Measurements from ENCODE around the gene REV1. TPM values are rescaled to one million over a fixed set of nuclear protein-coding genes. Genes with fewer than 3 reads are reported as not detected.
A peak's percentile ranks its signal among the peaks of the same experiment; 100 is the strongest.

Gene REV1
- total RNA-seq, 1 donor from 2014 or later = 24.4 TPM

GRCh38 chr2:99422599-99422998 is 67.2 kb downstream of the REV1 start:
- Histone ChIP-seq H3K27me3 (ENCODE audit: insufficient read depth, low read length) (no peaks in the 10 kb centered on the region), H4K20me1 (ENCODE audit: insufficient read depth, low read length) (peaks cover 9% of the 10 kb centered on the region), H3K9ac (ENCODE audit: low read length) (no peak overlapping the region), H3K4me1 (ENCODE audit: insufficient read depth, low read length) (peaks cover 24% of the 10 kb centered on the region), H3K36me3 (ENCODE audit: insufficient read depth, low read length) (peaks cover 23% of the 10 kb centered on the region), H3K27ac (ENCODE audit: low read depth, low read length) (no peak overlapping the region), H3K4me3 (ENCODE audit: insufficient read depth, low read depth, low read length) (no peak overlapping the region), H2AFZ (ENCODE audit: low read depth, low read length) (no peak overlapping the region), H3K79me2 (ENCODE audit: insufficient read depth, low read length) (peaks cover 2% of the 10 kb centered on the region), H3K4me2 (ENCODE audit: low read length) (no peak overlapping the region), H3K9me3 (ENCODE audit: insufficient read depth, low read depth, low read length) (no peaks in the 10 kb centered on the region)
- Mint-ChIP-seq H3K27me3 (ENCODE audit: low read depth, unreplicated experiment) (no peaks in the 10 kb centered on the region), H3K36me3 (ENCODE audit: low read depth, unreplicated experiment) (peaks cover 13% of the 10 kb centered on the region), H3K4me1 (ENCODE audit: low read depth, unreplicated experiment) (peaks cover 30% of the 10 kb centered on the region), H3K4me3 (ENCODE audit: unreplicated experiment) (no peak overlapping the region), H3K9me3 (ENCODE audit: unreplicated experiment) (no peaks in the 10 kb centered on the region), H3K27ac (ENCODE audit: unreplicated experiment) (no peak overlapping the region)
- FAIRE-seq = no peak
- DNase-seq (ENCODE audit: low read depth) = no peak
- TF ChIP-seq CTCF (IDR thresholded peaks at IDR 0.05; ENCODE audit: insufficient read depth, low read depth, low read length) (no peak), EZH2 (IDR thresholded peaks at IDR 0.05; ENCODE audit: insufficient read depth, low read length) (no peak)

- Mint-ChIP-seq H3K4me3 (ENCODE audit: unreplicated experiment) (no peak overlapping the region), H3K36me3 (ENCODE audit: low read depth, unreplicated experiment) (peaks cover 16% of the 10 kb centered on the region), H3K4me1 (ENCODE audit: low read depth, unreplicated experiment) (peaks cover 30% of the 10 kb centered on the region), H3K27me3 (ENCODE audit: low read depth, unreplicated experiment) (no peaks in the 10 kb centered on the region), H3K27ac (ENCODE audit: unreplicated experiment) (no peak overlapping the region), H3K9me3 (ENCODE audit: unreplicated experiment) (no peaks in the 10 kb centered on the region)
- no peak overlapping the region for H3K4me2 ChIP-seq (ENCODE audit: low read length)
- H3K36me3 ChIP-seq (ENCODE audit: insufficient read depth, low read length) = peaks cover 19% of the 10 kb centered on the region
- FAIRE-seq (no peak), DNase-seq (ENCODE audit: low read depth) (peak; percentile 8)
- peaks cover 2% of the 10 kb centered on the region for H3K79me2 ChIP-seq (ENCODE audit: insufficient read depth, low read length)
- H3K27me3 ChIP-seq (ENCODE audit: insufficient read depth, low read length) = no peaks in the 10 kb centered on the region
- peaks cover 9% of the 10 kb centered on the region for H4K20me1 ChIP-seq (ENCODE audit: insufficient read depth, low read length)
- no peak overlapping the region for H3K9ac ChIP-seq (ENCODE audit: low read length)
- peaks cover 24% of the 10 kb centered on the region for H3K4me1 ChIP-seq (ENCODE audit: insufficient read depth, low read length)
- H3K9me3 ChIP-seq (ENCODE audit: insufficient read depth, low read depth, low read length) = no peaks in the 10 kb centered on the region
- H3K4me3 ChIP-seq (ENCODE audit: insufficient read depth, low read depth, low read length) = no peak overlapping the region
- H3K27ac ChIP-seq (ENCODE audit: low read depth, low read length) = peak overlapping the region; percentile 16
- TF ChIP-seq CTCF (IDR thresholded peaks at IDR 0.05; ENCODE audit: insufficient read depth, low read depth, low read length) (no peak), EZH2 (IDR thresholded peaks at IDR 0.05; ENCODE audit: insufficient read depth, low read length) (no peak)
- H2AFZ ChIP-seq (ENCODE audit: low read depth, low read length) = no peak overlapping the region
These were observed 68.3 kb downstream of the REV1 start for GRCh38 chr2:99421469-99421868.

GRCh38 chr2:99420751-99421299 is 69.0 kb downstream of the REV1 start:
- H3K27me3 ChIP-seq (ENCODE audit: insufficient read depth, low read length) = no peaks in the 10 kb centered on the region
- H3K27ac ChIP-seq (ENCODE audit: low read depth, low read length) = peak overlapping the region; percentile 67
- H3K9ac ChIP-seq (ENCODE audit: low read length) = peak overlapping the region; percentile 49
- no peak overlapping the region for H3K4me3 Mint-ChIP-seq (ENCODE audit: unreplicated experiment)
- H3K4me3 ChIP-seq (ENCODE audit: insufficient read depth, low read depth, low read length) = no peak overlapping the region
- peaks cover 24% of the 10 kb centered on the region for H3K4me1 ChIP-seq (ENCODE audit: insufficient read depth, low read length)
- H3K36me3 ChIP-seq (ENCODE audit: insufficient read depth, low read length) = peaks cover 22% of the 10 kb centered on the region
- peaks cover 30% of the 10 kb centered on the region for H3K4me1 Mint-ChIP-seq (ENCODE audit: low read depth, unreplicated experiment)
- H3K9me3 ChIP-seq (ENCODE audit: insufficient read depth, low read depth, low read length) = no peaks in the 10 kb centered on the region
- H3K36me3 Mint-ChIP-seq (ENCODE audit: low read depth, unreplicated experiment) = peaks cover 19% of the 10 kb centered on the region
- peak overlapping the region; percentile 63 for H3K4me2 ChIP-seq (ENCODE audit: low read length)
- H3K27ac Mint-ChIP-seq (ENCODE audit: unreplicated experiment) = peak overlapping the region; percentile 94
- no peaks in the 10 kb centered on the region for H3K9me3 Mint-ChIP-seq (ENCODE audit: unreplicated experiment)
- DNase-seq (ENCODE audit: low read depth) (peak; percentile 62), FAIRE-seq (peak; percentile 78)
- H4K20me1 ChIP-seq (ENCODE audit: insufficient read depth, low read length) = peaks cover 9% of the 10 kb centered on the region
- TF ChIP-seq EZH2 (IDR thresholded peaks at IDR 0.05; ENCODE audit: insufficient read depth, low read length) (no peak), CTCF (IDR thresholded peaks at IDR 0.05; ENCODE audit: insufficient read depth, low read depth, low read length) (no peak)
- H3K27me3 Mint-ChIP-seq (ENCODE audit: low read depth, unreplicated experiment) = no peaks in the 10 kb centered on the region
- peaks cover 2% of the 10 kb centered on the region for H3K79me2 ChIP-seq (ENCODE audit: insufficient read depth, low read length)
- H2AFZ ChIP-seq (ENCODE audit: low read depth, low read length) = no peak overlapping the region

All from astrocyte (in vitro differentiated cells and primary cell).